Parathyroid adenoma (tissue), 2 donors: Measurements from ENCODE around the gene MFAP4.
"Not testable (repeated sequence)": the region's sequence is repeated elsewhere in the genome, so short reads cannot be mapped to it uniquely, and the experiment has no call there.

ENCODE experiments used
- H2AFZ ChIP-seq: fragments of 300-600 bp; sonication (generic); one replicate; pipeline ENCODE4 v1.7.0; 2017; ENCODE audit warnings: antibody characterized with exemption, mild to moderate bottlenecking
- H3K27ac ChIP-seq: fragments of 300-600 bp; sonication (generic); one replicate; pipeline ENCODE4 v1.7.0; 2017
- H3K27me3 ChIP-seq: fragments of 300-600 bp; sonication (generic); one replicate; pipeline ENCODE4 v1.7.0; 2017; ENCODE audit warnings: low read length; ENCODE audit not compliant: control insufficient read depth, insufficient read depth
- H3K36me3 ChIP-seq: fragments of 300-600 bp; sonication (generic); one replicate; pipeline ENCODE4 v1.7.0; 2017; ENCODE audit warnings: low read length; ENCODE audit not compliant: control insufficient read depth, insufficient read depth
- H3K4me1 ChIP-seq: fragments of 300-600 bp; sonication (generic); one replicate; pipeline ENCODE4 v1.7.0; 2017; ENCODE audit warnings: control low read depth
- H3K4me2 ChIP-seq: fragments of 300-600 bp; sonication (generic); one replicate; pipeline ENCODE4 v1.7.0; 2017; ENCODE audit warnings: low read length
- H3K4me3 ChIP-seq: fragments of 300-600 bp; sonication (generic); one replicate; pipeline ENCODE4 v1.7.0; 2017; ENCODE audit warnings: low read depth, low read length
- H3K79me2 ChIP-seq: fragments of 300-600 bp; sonication (generic); one replicate; pipeline ENCODE4 v1.7.0; 2017; ENCODE audit warnings: control low read depth
- H3K9ac ChIP-seq: fragments of 300-600 bp; sonication (generic); one replicate; pipeline ENCODE4 v1.7.0; 2017; ENCODE audit warnings: mild to moderate bottlenecking
- H3K9me3 ChIP-seq: fragments of 300-600 bp; sonication (generic); one replicate; pipeline ENCODE4 v1.7.0; 2017; ENCODE audit warnings: low read length; ENCODE audit not compliant: control insufficient read depth
- TF ChIP-seq, protein P1 (sequence below): fragments of 300-600 bp; sonication (generic); IDR thresholded peaks from one replicate; pipeline ENCODE4 v1.7.0; 2017; ENCODE audit warnings: antibody characterized with exemption, mild to moderate bottlenecking
- donor health status: primary hyperparathyroidism.

The MFAP4 gene

DNA sequence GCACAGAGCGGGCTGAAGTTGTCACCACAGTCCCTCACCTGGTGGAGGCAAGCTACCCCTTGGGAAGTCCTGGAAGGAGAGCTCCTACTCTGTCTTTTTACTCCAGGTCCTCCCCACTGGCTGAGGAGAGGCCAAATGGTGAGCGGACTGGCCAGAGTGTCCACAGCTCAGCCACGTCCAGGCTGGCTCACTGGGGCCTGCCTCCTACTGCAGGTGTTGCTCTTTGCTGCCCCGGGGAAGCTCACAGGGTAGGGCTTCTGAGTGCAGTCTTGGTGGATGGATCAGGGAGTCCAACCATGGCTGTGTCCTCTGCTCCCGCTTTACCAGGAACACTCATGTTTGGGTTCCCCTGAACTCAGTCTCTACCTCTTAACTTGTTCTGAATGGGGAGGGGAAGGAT, 27.1 kb downstream of the MFAP4 start:
- Histone ChIP-seq H3K36me3 (no peaks in the 10 kb centered on the region), H3K9me3 (no peaks in the 10 kb centered on the region), H2AFZ (no peak overlapping the region), H3K4me1 (peaks cover 18% of the 10 kb centered on the region), H3K27ac (no peak overlapping the region), H3K9ac (no peak overlapping the region), H3K79me2 (peaks cover 5% of the 10 kb centered on the region), H3K27me3 (no peaks in the 10 kb centered on the region), H3K4me2 (no peak overlapping the region), H3K4me3 (no peak overlapping the region)
- TF ChIP-seq, protein P1, sequence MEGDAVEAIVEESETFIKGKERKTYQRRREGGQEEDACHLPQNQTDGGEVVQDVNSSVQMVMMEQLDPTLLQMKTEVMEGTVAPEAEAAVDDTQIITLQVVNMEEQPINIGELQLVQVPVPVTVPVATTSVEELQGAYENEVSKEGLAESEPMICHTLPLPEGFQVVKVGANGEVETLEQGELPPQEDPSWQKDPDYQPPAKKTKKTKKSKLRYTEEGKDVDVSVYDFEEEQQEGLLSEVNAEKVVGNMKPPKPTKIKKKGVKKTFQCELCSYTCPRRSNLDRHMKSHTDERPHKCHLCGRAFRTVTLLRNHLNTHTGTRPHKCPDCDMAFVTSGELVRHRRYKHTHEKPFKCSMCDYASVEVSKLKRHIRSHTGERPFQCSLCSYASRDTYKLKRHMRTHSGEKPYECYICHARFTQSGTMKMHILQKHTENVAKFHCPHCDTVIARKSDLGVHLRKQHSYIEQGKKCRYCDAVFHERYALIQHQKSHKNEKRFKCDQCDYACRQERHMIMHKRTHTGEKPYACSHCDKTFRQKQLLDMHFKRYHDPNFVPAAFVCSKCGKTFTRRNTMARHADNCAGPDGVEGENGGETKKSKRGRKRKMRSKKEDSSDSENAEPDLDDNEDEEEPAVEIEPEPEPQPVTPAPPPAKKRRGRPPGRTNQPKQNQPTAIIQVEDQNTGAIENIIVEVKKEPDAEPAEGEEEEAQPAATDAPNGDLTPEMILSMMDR: no peak

GRCh38 chr17:19359151-19359550, 27.8 kb downstream of the MFAP4 start:
- peaks cover 11% of the 10 kb centered on the region for H3K4me1 ChIP-seq
- no peak overlapping the region for H3K27ac ChIP-seq
- no peak overlapping the region for H3K4me2 ChIP-seq
- no peak overlapping the region for H3K4me3 ChIP-seq
- no peaks in the 10 kb centered on the region for H3K27me3 ChIP-seq
- H3K36me3 ChIP-seq: no peaks in the 10 kb centered on the region
- no peaks in the 10 kb centered on the region for H3K9me3 ChIP-seq
- H3K9ac ChIP-seq: no peak overlapping the region
- TF ChIP-seq, protein P1: no peak
- no peak overlapping the region for H2AFZ ChIP-seq
- H3K79me2 ChIP-seq: peaks cover 5% of the 10 kb centered on the region

DNA sequence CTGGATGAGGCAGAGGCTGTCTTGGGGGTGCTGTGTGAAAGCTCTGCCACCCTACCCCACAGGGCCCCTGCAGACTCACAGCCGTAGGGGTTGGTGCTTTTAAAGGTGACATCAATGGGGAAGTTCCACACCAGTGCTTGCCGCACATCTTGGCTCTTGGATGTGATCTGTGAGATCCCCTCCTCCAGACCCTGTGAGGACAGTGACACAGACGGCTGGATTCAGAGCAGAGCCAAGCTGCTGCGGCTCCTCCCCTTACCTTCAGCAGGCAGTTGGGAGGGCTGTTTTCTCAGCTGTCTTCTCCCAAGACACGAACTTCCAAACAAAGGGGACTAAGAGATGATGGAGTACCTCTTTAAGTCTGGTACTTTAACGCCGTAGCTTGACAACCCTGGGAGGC, 29.2 kb downstream of the MFAP4 start:
- no peaks in the 10 kb centered on the region for H3K27me3 ChIP-seq
- H2AFZ ChIP-seq: no peak overlapping the region
- H3K9me3 ChIP-seq: no peaks in the 10 kb centered on the region
- TF ChIP-seq, protein P1: no peak
- no peak overlapping the region for H3K4me2 ChIP-seq
- H3K79me2 ChIP-seq: peaks cover 5% of the 10 kb centered on the region
- no peak overlapping the region for H3K4me3 ChIP-seq
- no peak overlapping the region for H3K27ac ChIP-seq
- no peak overlapping the region for H3K9ac ChIP-seq
- no peaks in the 10 kb centered on the region for H3K36me3 ChIP-seq
- H3K4me1 ChIP-seq: peaks cover 8% of the 10 kb centered on the region

- Histone ChIP-seq H3K4me1 (peaks cover 8% of the 10 kb centered on the region), H3K36me3 (no peaks in the 10 kb centered on the region), H3K27ac (no peak overlapping the region), H3K4me2 (no peak overlapping the region), H3K9me3 (no peaks in the 10 kb centered on the region), H3K27me3 (no peaks in the 10 kb centered on the region), H2AFZ (no peak overlapping the region), H3K9ac (no peak overlapping the region), H3K4me3 (no peak overlapping the region), H3K79me2 (peaks cover 5% of the 10 kb centered on the region)
- TF ChIP-seq, protein P1: no peak
Observed at GRCh38 chr17:19357351-19357750, 29.6 kb downstream of the MFAP4 start.

DNA sequence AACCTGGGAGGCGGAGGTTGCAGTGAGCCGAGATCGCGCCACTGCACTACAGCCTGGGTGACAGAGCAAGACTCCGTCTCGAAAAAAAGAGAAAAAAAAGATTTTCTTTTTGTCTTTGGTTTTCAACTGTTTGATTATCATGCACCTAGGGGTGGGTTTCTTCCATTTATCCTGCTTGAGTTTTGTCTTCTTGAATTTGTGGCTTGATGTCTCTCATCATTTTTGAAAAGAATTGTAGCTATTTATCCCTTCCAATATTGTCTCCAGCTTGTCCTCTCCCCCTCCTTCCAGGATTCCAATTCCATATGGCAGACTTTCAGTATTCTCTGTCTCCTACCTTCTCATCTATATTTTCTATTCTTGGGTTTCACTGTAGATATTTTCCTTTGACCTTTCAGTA, 32.2 kb downstream of the MFAP4 start:
- no peak overlapping the region for H3K4me3 ChIP-seq
- H3K9ac ChIP-seq: no peak overlapping the region
- H3K9me3 ChIP-seq: no peaks in the 10 kb centered on the region
- H3K4me1 ChIP-seq: no peaks in the 10 kb centered on the region
- TF ChIP-seq, protein P1: no peak
- H2AFZ ChIP-seq: no peak overlapping the region
- H3K4me2 ChIP-seq: no peak overlapping the region
- no peaks in the 10 kb centered on the region for H3K36me3 ChIP-seq
- H3K27ac ChIP-seq: no peak overlapping the region
- no peaks in the 10 kb centered on the region for H3K27me3 ChIP-seq
- H3K79me2 ChIP-seq: no peaks in the 10 kb centered on the region

GRCh38 chr17:19353401-19353800, 33.6 kb downstream of the MFAP4 start:
- H3K79me2 ChIP-seq, H3K4me2 ChIP-seq, H2AFZ ChIP-seq, H3K9me3 ChIP-seq, H3K4me1 ChIP-seq, H3K4me3 ChIP-seq, H3K27me3 ChIP-seq, H3K36me3 ChIP-seq, H3K27ac ChIP-seq, H3K9ac ChIP-seq: not testable (repeated sequence)
